ENCODE results near the gene HOXD3. TPM values are rescaled to one million over a fixed set of nuclear protein-coding genes. Genes with fewer than 3 reads are reported as not detected.
A peak's percentile ranks its signal among the peaks of the same experiment; 100 is the strongest.

HOXD3 gene
- total RNA-seq, 2 donors from 2014 or later, result 3.8 to 9.5 TPM

DNA sequence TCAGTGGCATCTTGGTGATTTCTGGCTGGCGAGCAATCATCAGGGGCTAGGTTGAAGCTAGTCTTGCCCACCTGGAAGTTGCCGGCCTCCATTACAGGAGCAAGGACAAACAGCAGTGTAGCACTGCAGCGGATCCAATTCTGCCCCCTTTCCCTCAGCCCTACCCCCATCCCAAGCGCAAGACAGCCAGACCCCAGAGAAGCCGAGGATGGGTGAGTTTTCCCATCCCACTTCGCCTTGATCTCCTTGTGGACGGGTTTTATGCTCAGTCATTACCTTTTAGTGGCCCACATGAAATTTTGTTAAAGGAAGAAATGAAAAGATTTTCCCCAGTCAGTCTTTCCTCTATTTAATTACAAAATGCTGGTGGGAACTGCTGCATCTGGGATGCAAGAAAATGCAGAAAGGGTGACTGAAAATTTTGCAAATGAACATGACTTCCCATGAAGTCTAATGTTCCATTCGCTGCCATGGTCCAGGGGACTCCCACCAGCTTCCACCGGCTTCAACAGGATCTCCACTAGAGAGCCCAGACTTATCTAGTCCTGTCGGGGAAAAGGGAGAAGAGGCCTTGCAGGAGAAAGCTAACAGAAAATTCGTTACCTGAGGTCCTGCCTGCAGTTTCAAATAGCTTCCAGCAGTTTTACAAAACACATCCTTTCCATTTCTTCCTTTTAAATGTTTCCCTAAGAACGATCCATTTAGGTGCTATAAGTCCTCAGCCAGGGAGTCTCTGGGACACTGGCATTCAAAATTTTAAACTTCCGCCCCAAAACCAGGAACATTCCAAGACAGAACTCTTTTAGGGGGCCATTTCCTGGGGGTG is 36.5 kb upstream of the HOXD3 start:
- intact Hi-C loops (cut with DNase I, micrococcal nuclease), result loop anchor here (10.0 kb wide), 2 partner anchors 524 to 534 kb away; no protein-coding TSS in a partner anchor
- no peak for DNase-seq
- no peak for ATAC-seq

DNA sequence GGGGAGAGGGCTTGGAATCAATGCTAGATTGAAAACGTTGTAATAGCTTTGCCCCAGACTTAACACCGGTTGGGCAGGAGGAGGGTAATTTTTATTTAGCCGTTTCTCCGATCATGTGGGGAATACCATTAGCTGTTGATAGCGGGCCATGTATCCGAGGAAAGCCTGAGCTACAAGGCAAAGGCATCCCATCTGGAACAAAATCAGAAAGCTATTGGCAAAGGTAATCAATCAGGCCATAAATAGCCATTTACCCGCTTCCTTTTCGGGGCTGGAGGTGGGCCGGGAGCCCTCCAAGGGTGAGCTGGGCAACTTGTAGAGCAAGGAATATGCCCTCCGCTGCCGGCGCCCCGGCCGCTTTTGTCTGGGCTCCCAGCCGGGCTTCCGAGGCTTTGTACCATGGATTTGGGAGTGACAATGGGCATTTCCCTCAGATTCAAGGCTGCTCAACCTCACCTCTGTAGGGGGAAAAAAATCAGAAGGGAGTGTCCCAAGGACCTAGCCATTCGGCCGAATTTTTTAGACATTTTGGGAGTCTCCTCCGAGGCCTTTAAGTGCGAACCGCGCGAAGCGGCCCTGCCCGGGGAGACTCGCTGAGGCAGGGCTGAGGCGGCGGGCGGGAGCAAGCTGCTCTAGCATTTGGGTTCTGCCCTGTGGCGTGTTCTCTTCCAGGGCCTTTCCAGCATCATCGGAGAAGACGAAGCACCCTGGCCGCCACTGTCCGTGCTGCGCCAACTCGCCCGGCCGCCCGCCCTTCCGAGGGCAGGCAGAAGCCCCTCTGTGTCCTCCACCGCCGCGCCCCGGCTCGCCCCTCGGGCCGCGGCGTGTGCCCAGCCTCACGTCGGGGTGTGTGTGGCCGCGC is 35.7 kb upstream of the HOXD3 start:
- ATAC-seq (no peak), DNase-seq (no peak)
- intact Hi-C loops (cut with DNase I, micrococcal nuclease), result loop anchor here (10.0 kb wide), 2 partner anchors 523 to 533 kb away; no protein-coding TSS in a partner anchor

DNA sequence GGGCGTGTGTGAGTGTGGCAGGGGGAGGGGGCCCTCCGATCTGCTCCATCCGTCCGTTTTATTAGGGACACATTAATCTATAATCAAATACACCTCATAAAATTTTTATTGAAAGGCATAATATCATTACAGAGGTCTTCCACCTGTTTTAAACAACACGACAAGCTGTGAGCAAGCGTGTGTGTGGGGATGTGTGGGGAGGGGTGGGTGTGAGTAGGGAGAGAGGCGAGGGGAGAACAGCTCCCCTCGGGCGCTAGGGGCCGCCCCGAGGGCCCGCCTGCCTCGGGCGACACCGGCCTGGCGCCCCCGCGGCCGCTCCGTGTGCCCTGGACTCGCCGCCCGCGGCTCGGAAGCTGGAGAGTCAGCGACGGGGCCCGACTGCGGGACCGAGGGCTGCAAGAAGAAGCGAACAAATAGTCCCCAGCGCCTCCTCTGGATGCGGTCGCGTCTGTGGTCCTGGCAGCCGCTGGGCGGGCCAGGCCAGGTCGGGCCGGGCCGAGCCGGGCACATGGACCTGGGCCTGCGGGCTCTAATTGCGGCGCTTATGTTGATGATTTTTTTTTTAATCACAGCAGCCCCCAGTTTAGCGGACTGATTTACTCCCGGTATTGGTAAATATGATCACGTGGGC is 34.9 kb upstream of the HOXD3 start:
- peak; percentile 40 for ATAC-seq
- intact Hi-C loops (cut with DNase I, micrococcal nuclease), result loop anchor here (10.0 kb wide), 2 partner anchors 523 to 533 kb away; no protein-coding TSS in a partner anchor
- no peak for DNase-seq

DNA sequence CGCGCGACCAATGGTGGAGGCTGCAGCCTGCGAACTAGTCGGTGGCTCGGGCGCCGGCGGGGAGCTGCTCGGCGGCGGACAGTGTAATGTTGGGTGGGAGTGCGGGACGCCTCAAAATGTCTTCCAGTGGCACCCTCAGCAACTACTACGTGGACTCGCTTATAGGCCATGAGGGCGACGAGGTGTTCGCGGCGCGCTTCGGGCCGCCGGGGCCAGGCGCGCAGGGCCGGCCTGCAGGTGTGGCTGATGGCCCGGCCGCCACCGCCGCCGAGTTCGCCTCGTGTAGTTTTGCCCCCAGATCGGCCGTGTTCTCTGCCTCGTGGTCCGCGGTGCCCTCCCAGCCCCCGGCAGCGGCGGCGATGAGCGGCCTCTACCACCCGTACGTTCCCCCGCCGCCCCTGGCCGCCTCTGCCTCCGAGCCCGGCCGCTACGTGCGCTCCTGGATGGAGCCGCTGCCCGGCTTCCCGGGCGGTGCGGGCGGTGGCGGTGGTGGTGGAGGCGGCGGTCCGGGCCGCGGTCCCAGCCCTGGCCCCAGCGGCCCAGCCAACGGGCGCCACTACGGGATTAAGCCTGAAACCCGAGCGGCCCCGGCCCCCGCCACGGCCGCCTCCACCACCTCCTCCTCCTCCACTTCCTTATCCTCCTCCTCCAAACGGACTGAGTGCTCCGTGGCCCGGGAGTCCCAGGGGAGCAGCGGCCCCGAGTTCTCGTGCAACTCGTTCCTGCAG is 34.3 kb upstream of the HOXD3 start, which contains the start of gene HOXD9:
Gene HOXD9, plus strand, starts transcription at position 37 of the 728 bp plus-strand sequence. Its CDS starts 50 bp downstream, at position 87.
- ATAC-seq (peak; percentile 72), DNase-seq (peak; percentile 69 to 81)
- intact Hi-C loops (cut with DNase I, micrococcal nuclease), result loop anchor here (10.0 kb wide), 2 partner anchors 522 to 532 kb away; no protein-coding TSS in a partner anchor

DNA sequence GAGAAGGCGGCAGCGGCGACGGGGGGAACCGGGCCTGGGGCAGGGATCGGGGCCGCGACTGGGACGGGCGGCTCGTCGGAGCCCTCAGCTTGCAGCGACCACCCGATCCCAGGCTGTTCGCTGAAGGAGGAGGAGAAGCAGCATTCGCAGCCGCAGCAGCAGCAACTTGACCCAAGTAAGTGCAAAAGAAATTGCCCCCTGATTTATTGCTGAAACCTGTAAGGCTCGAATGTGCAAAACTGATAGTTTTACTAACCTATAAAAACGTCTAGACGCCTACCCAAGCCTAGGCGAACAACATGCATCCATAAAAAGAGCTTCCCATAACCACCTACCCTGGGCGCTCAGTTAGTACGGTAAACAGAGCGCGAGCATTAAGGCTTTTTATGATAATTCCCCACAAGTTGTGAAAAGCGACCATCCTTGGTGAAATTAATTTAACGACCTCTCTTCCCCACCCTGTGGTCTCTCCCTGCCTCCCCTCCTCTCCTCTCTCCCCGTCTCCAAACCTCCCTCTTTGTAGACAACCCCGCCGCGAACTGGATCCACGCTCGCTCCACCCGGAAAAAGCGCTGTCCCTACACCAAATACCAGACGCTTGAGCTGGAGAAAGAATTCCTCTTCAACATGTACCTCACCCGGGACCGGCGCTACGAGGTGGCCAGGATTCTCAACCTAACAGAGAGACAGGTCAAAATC is 33.5 kb upstream of the HOXD3 start:
- intact Hi-C loops (cut with DNase I, micrococcal nuclease), result loop anchor here (10.0 kb wide), 2 partner anchors 521 to 531 kb away; no protein-coding TSS in a partner anchor
- ATAC-seq (no peak), DNase-seq (peak in 1 of 2 donors; percentile 32)

DNA sequence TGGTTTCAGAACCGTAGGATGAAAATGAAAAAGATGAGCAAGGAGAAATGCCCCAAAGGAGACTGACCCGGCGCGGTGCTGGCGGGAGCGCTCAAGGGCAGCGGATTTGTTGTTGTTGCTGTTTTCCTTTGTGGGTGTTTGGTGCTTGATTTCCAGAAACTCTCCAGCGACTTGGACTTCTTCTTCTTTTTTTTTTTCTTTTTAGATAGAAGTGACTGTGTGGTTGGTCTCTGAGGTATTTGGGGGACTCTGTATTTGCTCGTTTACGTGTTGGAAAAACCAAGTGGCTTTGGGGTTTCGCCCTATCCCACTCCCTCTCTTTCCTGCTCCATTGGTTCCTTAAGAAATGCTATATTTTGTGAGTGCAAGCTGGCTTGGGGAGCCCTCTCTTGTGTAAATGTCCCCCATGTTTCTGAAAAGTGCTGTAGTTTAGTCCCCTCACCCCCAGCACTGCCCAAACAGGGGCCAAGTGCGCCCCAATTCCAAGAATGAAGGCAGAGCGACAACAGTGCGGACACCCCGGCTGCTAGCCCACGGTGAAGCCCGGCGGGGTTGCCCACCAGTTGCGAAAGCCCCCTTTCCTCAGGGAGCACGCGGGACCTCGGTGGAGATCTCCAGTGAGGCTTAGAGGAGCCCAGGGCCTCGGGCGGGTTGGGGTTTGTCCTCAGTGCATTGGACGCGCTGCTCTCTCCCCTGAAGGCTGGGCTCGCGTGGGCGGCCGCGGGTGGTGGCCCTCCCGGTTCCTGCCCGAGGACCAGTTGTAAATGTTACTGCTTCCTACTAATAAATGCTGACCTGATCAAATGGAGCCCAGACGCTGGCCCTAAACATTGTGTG is 32.8 kb upstream of the HOXD3 start:
- ATAC-seq, result no peak
- peak in 1 of 2 donors; percentile 15 for DNase-seq
- intact Hi-C loops (cut with DNase I, micrococcal nuclease), result loop anchor here (10.0 kb wide), 2 partner anchors 520 to 530 kb away; no protein-coding TSS in a partner anchor

DNA sequence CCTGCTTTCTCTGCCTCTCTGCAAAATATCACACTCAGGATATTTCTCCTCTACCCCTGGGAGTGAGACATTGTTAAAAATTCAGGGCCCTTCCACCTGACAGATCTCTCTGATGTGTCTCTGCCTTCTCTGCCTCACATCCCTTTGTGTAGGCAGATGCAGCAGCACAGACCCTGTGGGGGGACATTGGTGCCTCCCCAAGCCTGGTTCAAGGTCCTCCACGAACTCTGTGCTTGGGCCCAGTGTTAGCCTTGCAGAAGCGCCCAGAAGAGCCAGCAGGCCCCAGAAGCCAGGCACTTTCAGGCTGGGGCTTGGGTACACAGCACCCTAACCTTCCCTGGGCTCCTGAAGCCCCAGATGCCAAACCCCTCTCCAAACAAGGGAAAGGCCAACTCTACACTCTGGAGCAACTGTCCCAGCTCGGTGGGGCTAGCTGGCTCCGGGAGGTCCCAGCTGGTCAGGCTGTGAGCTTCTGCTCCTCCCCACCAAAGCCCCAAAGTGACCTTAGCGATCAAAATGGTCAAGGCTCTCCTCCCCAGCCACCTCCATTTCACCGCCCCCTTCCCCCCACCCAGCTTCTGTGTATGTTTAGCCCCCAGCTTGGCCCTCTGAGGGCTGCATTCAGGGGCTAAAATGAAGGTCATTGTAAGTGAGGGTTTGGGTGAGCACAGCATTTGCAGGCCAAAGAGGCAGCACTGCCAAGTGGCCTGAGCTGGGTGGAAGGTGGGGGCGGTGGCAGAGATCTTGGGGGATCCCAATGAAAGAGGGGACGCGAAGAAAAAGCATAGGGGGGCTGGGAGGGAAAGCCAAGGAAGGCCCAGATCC is 31.9 kb upstream of the HOXD3 start:
- intact Hi-C loops (cut with DNase I, micrococcal nuclease), result loop anchor here (5.0 to 10.0 kb wide), 3 partner anchors 520 to 1022 kb away; no protein-coding TSS in a partner anchor
- ATAC-seq (no peak), DNase-seq (no peak)

DNA sequence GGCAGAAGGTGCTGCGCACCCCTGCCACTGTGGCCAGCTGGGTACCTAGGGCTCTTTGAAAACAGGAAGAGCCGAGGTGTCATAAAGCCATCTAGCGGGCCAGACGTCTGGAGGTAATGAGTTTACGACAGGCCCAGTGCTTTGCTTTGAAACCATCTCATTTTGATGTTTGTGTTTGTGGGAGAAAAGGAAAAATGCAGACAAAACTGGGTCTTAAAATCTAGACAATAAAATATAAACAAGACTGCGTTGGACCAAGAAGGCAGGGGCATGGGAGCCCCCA is 31.4 kb upstream of the HOXD3 start:
- ATAC-seq (peak; percentile 28), DNase-seq (peak in 1 of 2 donors; percentile 43)
- intact Hi-C loops (cut with DNase I, micrococcal nuclease), result loop anchor here (5.0 to 10.0 kb wide), 3 partner anchors 519 to 1022 kb away; no protein-coding TSS in a partner anchor

DNA sequence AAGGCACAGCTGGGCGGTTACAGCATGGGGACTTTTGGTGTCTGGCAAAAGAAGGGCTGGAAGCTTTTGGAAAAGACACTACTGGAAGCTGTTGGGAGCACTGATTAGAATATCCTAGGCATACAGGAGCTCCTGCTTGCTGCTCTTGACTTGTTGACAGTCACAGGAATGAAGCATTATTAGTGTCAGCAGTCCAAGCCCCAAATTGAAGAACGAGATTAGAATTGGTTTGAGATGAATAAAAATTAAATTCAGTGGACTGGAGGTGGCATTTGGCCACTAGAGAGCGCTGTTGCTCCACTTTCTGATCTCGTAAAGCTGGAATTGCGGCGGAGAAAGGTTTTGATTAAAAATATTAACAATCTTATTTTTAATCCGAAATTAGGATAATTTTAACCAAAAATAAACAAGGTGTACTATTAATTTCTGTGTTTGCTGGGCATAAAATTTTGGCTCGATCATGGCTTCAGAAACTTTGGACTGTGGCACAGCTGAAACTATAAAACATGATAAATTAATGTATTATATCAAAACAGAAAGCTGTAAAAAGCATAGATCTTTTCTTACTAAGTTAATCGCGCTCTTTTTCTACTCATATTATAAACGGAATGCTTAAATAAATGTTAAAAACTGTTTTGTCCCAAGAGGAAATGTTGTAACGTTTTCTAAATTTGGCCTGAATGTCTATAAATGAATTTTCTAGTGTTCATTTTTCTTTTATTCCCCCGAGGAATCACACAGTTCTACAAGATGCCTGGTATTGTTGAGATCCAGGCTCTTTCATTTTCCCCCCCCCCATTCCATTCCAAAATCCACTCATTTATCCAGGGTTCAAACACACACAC is 30.0 kb upstream of the HOXD3 start:
- DNase-seq (peak in 1 of 2 donors; percentile 88), ATAC-seq (no peak)
- intact Hi-C loops (cut with DNase I, micrococcal nuclease), result loop anchor here (5.0 to 10.0 kb wide), 3 partner anchors 518 to 1020 kb away; no protein-coding TSS in a partner anchor

DNA sequence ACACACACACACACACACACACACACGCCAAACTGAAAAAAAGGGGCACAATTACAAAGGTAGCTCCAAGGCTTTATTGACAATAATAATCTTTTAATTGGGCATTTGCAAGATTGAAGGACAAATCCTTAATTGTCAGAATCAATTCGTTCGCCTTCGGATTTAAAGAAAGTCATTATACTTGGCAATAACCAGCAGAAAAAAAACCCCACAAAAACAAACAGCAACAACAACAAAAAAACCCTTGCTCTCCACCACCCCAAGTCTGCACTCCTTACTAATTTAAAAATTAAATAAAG is 29.4 kb upstream of the HOXD3 start:
- no peak for DNase-seq
- ATAC-seq, result no peak
- intact Hi-C loops (cut with DNase I, micrococcal nuclease), result loop anchor here (5.0 to 10.0 kb wide), 3 partner anchors 517 to 1020 kb away; no protein-coding TSS in a partner anchor

DNA sequence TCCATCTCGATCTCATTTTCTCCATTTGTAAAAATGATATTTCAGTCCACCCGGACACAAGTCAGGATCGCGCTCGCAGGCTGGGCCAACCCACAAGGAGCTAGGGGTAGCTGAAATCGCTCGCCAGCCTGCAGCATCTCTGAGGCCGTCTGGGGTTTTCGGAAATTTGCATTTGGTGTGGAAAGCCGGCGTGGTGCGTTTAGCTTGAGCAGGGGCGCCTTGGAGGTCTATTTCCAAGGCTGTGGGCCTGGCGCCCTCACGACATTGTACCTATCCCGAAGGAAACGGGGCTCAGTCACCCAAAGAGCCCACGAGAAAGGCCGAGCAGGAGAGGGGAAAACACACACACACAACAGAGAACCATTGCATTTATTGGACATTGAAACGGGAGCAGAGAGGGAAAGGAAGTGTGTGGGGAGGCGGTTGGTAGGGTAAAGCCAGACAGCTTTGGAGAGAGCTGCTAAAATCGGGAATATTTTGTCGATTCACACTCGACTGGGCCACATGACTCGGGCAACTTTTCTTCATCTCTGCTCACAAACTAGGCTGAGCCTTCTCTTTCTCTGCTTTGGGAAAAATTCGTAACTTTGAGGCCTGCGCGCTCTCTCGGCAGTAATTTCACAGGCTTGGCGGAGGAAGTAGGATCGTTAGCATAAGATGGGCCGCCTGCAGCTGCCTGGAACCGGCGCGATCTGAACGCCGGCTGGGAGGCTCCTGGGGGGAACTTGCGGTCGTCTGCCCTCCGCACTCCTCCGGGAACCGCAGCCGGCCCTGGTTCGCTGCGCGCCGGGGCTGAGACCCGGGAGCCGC is 28.7 kb upstream of the HOXD3 start:
- DNase-seq, result peak in 1 of 2 donors; percentile 53
- intact Hi-C loops (cut with DNase I, micrococcal nuclease), result loop anchor here (5.0 to 10.0 kb wide), 3 partner anchors 516 to 1019 kb away; no protein-coding TSS in a partner anchor

DNA sequence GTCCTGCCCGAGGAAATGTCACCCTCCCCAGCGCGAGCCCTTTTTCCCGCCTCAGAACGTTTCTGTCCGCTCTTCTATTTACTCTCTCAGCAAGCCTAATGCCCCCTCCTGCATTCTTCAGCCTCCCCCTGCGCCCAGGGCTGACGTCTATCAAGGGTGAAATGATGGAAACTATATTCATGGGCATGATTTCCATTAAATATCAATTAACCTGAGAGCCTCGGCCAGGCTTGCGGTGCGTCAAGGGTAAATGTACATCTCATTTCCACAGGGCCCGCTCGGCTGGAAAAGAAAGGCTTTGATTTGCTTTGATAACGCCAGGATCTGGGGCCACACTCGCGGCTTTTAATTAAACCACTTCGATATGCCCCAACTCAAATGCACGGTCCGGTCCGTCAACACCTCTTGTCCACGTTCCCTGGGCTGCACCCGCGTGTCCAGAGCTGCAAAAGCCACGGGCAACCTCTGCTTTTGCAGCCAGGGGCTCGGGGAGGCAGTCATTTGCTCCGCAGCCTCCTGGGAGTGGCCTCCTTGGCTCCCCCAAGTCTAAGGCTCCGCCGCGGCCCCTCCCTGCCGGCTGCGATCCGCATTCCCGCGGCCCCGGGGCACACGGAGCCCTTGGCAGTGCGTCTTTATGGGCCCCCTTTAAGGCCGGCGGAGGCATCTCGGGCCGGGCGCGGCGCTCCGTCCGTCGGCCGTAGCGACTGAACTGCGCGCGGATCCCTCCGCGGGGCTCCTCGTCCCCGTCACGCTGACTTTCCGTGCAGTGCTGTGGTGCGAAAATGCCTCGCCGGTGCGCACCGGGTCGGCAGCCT is 27.9 kb upstream of the HOXD3 start, which contains the start of gene HOXD8:
Gene HOXD8, plus strand, starts transcription at position 724 of the 815 bp plus-strand sequence. CDS start 662 bp downstream, outside the sequence.
- peak; percentile 71 for ATAC-seq
- intact Hi-C loops (cut with DNase I, micrococcal nuclease), result loop anchor here (5.0 to 10.0 kb wide), 3 partner anchors 516 to 1018 kb away; no protein-coding TSS in a partner anchor
- peak; percentile 74 to 78 for DNase-seq

More for the DNA sequence above, 28.7 kb upstream of the HOXD3 start:
- ATAC-seq, result peak; percentile 10

DNA sequence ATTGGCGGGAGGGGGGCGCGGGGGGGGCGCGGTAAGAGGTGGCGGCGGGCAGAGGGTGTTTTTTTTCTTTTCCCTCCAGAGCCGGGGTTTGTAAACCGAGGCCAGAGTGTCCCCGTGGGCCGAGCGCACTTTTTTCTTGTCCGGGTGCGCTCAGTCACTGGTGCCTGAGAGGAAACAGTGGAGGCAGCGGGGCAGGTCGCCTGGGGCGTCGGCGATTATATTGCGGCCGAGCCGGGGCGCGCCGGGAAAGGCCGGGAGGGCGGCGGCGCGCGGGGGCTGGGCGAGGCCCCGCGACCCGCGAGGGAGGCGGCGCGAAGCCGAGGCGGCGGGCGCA is 27.3 kb upstream of the HOXD3 start:
- ATAC-seq, result peak; percentile 69

More for the DNA sequence above, 27.3 kb upstream of the HOXD3 start:
- intact Hi-C loops (cut with DNase I, micrococcal nuclease), result loop anchor here (5.0 to 10.0 kb wide), 3 partner anchors 515 to 1018 kb away; no protein-coding TSS in a partner anchor
- DNase-seq, result peak in 1 of 2 donors; percentile 67

All from left colon (tissue), 2 donors.